ENCODE results near the gene VTA1.

GRCh38 chr6:142233945-142234682, 87.1 kb downstream of the VTA1 start:
- no peak for TF ChIP-seq CTCF (conservative IDR thresholded peaks at IDR 0.05; ENCODE audit: low read depth, low read length)
- no peak for TF ChIP-seq POLR2A (IDR thresholded peaks at IDR 0.05; ENCODE audit: low read depth, low read length)
- no peak for TF ChIP-seq ELK1 (IDR thresholded peaks at IDR 0.05; ENCODE audit: borderline replicate concordance, low read depth, low read length)
- no peak for TF ChIP-seq MAZ (IDR thresholded peaks at IDR 0.05; ENCODE audit: borderline replicate concordance, low read depth, low read length)
- TF ChIP-seq RCOR1 (IDR thresholded peaks at IDR 0.05; ENCODE audit: insufficient replicate concordance, low read length) = no peak

Measured in IMR-90 (cell line).